CD14-positive monocyte (primary cell): Measurements from ENCODE around the gene LCP1. TPM values are rescaled to one million over a fixed set of nuclear protein-coding genes. Genes with fewer than 3 reads are reported as not detected.

ENCODE experiments used
- DNase-seq, 3 donors: peaks; one replicate each; pipeline ENCODE4 v3.0.0-alpha.2; 2011 to 2022
- H2AFZ ChIP-seq: 2 replicates; pipeline ENCODE4 v1.6.0; 2012; ENCODE audit warnings: mild to moderate bottlenecking, low read depth, low read length, inconsistent platforms; ENCODE audit not compliant: insufficient read depth, poor library complexity, severe bottlenecking
- H3K27ac ChIP-seq, 2 donors: 1 replicate in 1 of 2; 2 replicates in 1 of 2; pipeline ENCODE4 v1.5.1; 2012 to 2013; ENCODE audit warnings: low read length in 2 of 2, control low read depth in 1 of 2, inconsistent platforms in 1 of 2, low read depth in 1 of 2, mild to moderate bottlenecking in 1 of 2
- H3K27me3 ChIP-seq, 2 donors: one replicate each; pipeline versions ENCODE4 v1.6.0 to v1.6.1; 2011 to 2013; ENCODE audit warnings: low read length in 2 of 2; ENCODE audit not compliant: control insufficient read depth in 2 of 2, insufficient read depth in 2 of 2
- H3K36me3 ChIP-seq, 2 donors: replicated peaks in 1 of 2; 1 replicate in 1 of 2; 2 replicates in 1 of 2; pipeline versions ENCODE4 v1.5.1 to v1.6.1; 2012 to 2013; ENCODE audit warnings: low read length in 2 of 2, control low read depth in 1 of 2, inconsistent platforms in 1 of 2, mild to moderate bottlenecking in 1 of 2; ENCODE audit not compliant: insufficient read depth in 2 of 2, control insufficient read depth in 1 of 2
- H3K4me1 ChIP-seq, 2 donors: 1 replicate in 1 of 2; 2 replicates in 1 of 2; pipeline versions ENCODE4 v1.5.1 to v1.6.1; 2012 to 2013; ENCODE audit warnings: low read length in 2 of 2, control low read depth in 1 of 2, inconsistent platforms in 1 of 2, mild to moderate bottlenecking in 1 of 2, moderate library complexity in 1 of 2; ENCODE audit not compliant: insufficient read depth in 2 of 2, control insufficient read depth in 1 of 2
- H3K4me2 ChIP-seq: replicated peaks from 2 replicates; pipeline ENCODE3; 2012; ENCODE audit warnings: low read length, moderate library complexity, mild to moderate bottlenecking; ENCODE audit not compliant: poor library complexity, severe bottlenecking; ENCODE audit errors: extremely low read depth
- H3K4me3 ChIP-seq, 3 experiments: fragments of 200-600 bp in 1 of 3; sonication (generic) in 1 of 3; replicated peaks in 1 of 3; 1 replicate in 2 of 3; 2 replicates in 1 of 3; pipeline ENCODE4 v1.5.1; 2011 to 2013; ENCODE audit warnings: low read length in 3 of 3, mild to moderate bottlenecking in 3 of 3, control low read depth in 2 of 3, low read depth in 2 of 3, inconsistent platforms in 1 of 3, moderate library complexity in 1 of 3
- H3K79me2 ChIP-seq: 2 replicates; pipeline ENCODE4 v1.6.0; 2012; ENCODE audit warnings: mild to moderate bottlenecking, control low read depth, inconsistent platforms, low read length, moderate library complexity; ENCODE audit not compliant: insufficient read depth
- H3K9ac ChIP-seq: 2 replicates; pipeline ENCODE4 v1.6.0; 2017; ENCODE audit warnings: low read length, mild to moderate bottlenecking; ENCODE audit not compliant: insufficient read depth, poor library complexity, severe bottlenecking
- H3K9me3 ChIP-seq, 2 donors: replicated peaks in 1 of 2; 1 replicate in 1 of 2; 2 replicates in 1 of 2; pipeline versions ENCODE4 v1.5.1 to v1.6.1; 2012 to 2013; ENCODE audit warnings: low read length in 2 of 2, control low read depth in 1 of 2; ENCODE audit not compliant: control insufficient read depth in 1 of 2, insufficient read depth in 1 of 2
- H4K20me1 ChIP-seq: 2 replicates; pipeline ENCODE4 v1.6.0; 2012; ENCODE audit warnings: mild to moderate bottlenecking, low read length, control low read depth, moderate library complexity; ENCODE audit not compliant: insufficient read depth
- H3K27ac Mint-ChIP-seq, 7 donors: one replicate each; pipeline ENCODE4 v1.8.0; 2020; ENCODE audit warnings: mild to moderate bottlenecking in 7 of 7, mixed read lengths in 7 of 7, moderate library complexity in 6 of 7, inconsistent platforms in 2 of 7
- H3K27me3 Mint-ChIP-seq, 3 donors: one replicate each; pipeline ENCODE4 v1.8.0; 2021 to 2022; ENCODE audit warnings: low read depth in 3 of 3, mild to moderate bottlenecking in 3 of 3, mixed read lengths in 3 of 3, moderate library complexity in 3 of 3, inconsistent platforms in 1 of 3
- H3K36me3 Mint-ChIP-seq, 2 donors: one replicate each; pipeline ENCODE4 v1.8.0; 2020; ENCODE audit warnings: mixed read lengths in 2 of 2, inconsistent platforms in 1 of 2, mild to moderate bottlenecking in 1 of 2
- H3K4me1 Mint-ChIP-seq: one replicate; pipeline ENCODE4 v1.8.0; 2020; ENCODE audit warnings: mild to moderate bottlenecking, mixed read lengths
- H3K4me3 Mint-ChIP-seq, 2 donors: one replicate each; pipeline ENCODE4 v1.8.0; 2020; ENCODE audit warnings: mild to moderate bottlenecking in 2 of 2, mixed read lengths in 2 of 2, moderate library complexity in 1 of 2
- H3K9me3 Mint-ChIP-seq, 7 donors: one replicate each; pipeline ENCODE4 v1.8.0; 2020 to 2022; ENCODE audit warnings: mixed read lengths in 7 of 7, mild to moderate bottlenecking in 6 of 7, moderate library complexity in 6 of 7, inconsistent platforms in 2 of 7
- WGBS: methylation state at CpG from one replicate; pipeline ENCODE4 v1.1.5; 2013; ENCODE audit warnings: missing lambda C conversion rate; ENCODE audit not compliant: insufficient coverage; 5-methylcytosine and 5-hydroxymethylcytosine counted together
- intact Hi-C, 2 donors: fragments of 100-400 bp; cut with micrococcal nuclease; formaldehyde crosslinking; loops; one replicate each; pipeline versions ENCODE4 v1.15.0 to v1.15.1; 2023
- polyA plus RNA-seq, 3 donors: library from polyadenylated mRNA; depleted of rRNA in 1 of 3; unstranded in 2 of 3; stranded (reverse) in 1 of 3; fragments of 300-500 nt in 2 of 3; fragments of >200 nt in 1 of 3; fragmentation: Illumina TruSeq in 2 of 3; gene quantifications; 1 replicate in 2 of 3; 2 replicates in 1 of 3; pipeline ENCODE4 v1.2.3, GENCODE V29; 2012 to 2021
- TF ChIP-seq, protein P1 (sequence below): fragments of 200-600 bp; IDR thresholded peaks from one replicate; pipeline ENCODE4 v1.8.0; 2022; ENCODE audit warnings: antibody characterized with exemption, mild to moderate bottlenecking

The LCP1 gene
- polyA plus RNA-seq, 3 donors = 653 to 2,003 (median 1,636) TPM

- Mint-ChIP-seq H3K27me3 (peaks cover 0 to 3% (median 0%) of the 10 kb centered on the region in 3 donors), H3K9me3 (peaks cover 0 to 2% (median 0%) of the 10 kb centered on the region in 7 donors), H3K4me3 (peak overlapping the region; percentile 31 to 74), H3K36me3 (peaks cover 63 to 76% of the 10 kb centered on the region in 2 donors), H3K27ac (peak overlapping the region; percentile 96 to 99 (median 98)), H3K4me1 (peaks cover 99% of the 10 kb centered on the region)
- Histone ChIP-seq H2AFZ (no peak overlapping the region), H3K9me3 (no peaks in the 10 kb centered on the region), H3K9ac (no peak overlapping the region), H3K36me3 (peaks cover 27 to 37% of the 10 kb centered on the region in 2 donors), H3K79me2 (peaks cover 97% of the 10 kb centered on the region), H3K27me3 (no peaks in the 10 kb centered on the region), H3K27ac (peak overlapping the region; percentile 90 to 95), H4K20me1 (peaks cover 96% of the 10 kb centered on the region), H3K4me3 (peak overlapping the region in 1 of 3 experiments; percentile 98), H3K4me2 (peak overlapping the region; percentile 97), H3K4me1 (peaks cover 96 to 100% of the 10 kb centered on the region in 2 donors)
- 73% methylated on average over 6 of the region's 7 CpGs for WGBS
- DNase-seq = no peak
- intact Hi-C loops = loop anchor here in 1 of 2 donors (10.0 kb wide), 1 partner anchor 235 kb away; no protein-coding TSS in a partner anchor
- TF ChIP-seq, protein P1, sequence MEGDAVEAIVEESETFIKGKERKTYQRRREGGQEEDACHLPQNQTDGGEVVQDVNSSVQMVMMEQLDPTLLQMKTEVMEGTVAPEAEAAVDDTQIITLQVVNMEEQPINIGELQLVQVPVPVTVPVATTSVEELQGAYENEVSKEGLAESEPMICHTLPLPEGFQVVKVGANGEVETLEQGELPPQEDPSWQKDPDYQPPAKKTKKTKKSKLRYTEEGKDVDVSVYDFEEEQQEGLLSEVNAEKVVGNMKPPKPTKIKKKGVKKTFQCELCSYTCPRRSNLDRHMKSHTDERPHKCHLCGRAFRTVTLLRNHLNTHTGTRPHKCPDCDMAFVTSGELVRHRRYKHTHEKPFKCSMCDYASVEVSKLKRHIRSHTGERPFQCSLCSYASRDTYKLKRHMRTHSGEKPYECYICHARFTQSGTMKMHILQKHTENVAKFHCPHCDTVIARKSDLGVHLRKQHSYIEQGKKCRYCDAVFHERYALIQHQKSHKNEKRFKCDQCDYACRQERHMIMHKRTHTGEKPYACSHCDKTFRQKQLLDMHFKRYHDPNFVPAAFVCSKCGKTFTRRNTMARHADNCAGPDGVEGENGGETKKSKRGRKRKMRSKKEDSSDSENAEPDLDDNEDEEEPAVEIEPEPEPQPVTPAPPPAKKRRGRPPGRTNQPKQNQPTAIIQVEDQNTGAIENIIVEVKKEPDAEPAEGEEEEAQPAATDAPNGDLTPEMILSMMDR = no peak
Measured at GRCh38 chr13:46170268-46170667, 11.7 kb downstream of the LCP1 start.

DNA sequence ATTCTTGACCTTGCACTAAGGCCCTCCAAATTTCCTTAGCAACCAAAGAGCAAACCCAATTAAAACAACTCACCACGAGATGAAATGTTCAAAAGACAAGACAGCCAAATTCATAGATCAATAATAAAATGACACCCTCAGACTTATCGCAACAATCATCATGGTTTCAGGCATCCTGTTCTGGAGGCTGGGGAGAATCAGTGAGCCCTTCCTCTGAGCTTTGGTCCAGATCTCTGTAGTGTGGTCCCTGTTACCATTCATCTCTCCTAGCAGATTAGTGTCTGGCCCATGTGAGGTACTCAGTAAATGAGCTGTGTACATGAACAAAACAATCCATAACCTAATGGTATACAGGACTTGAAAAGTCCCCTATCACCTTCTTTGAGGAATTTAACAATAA lies 12.2 kb downstream of the LCP1 start:
- Histone ChIP-seq H4K20me1 (peaks cover 96% of the 10 kb centered on the region), H3K27me3 (no peaks in the 10 kb centered on the region), H3K79me2 (peaks cover 97% of the 10 kb centered on the region), H2AFZ (no peak overlapping the region), H3K9me3 (no peaks in the 10 kb centered on the region), H3K4me3 (peak overlapping the region in 1 of 3 experiments; percentile 98), H3K27ac (peak overlapping the region; percentile 90 to 95), H3K4me2 (peak overlapping the region; percentile 97), H3K9ac (no peak overlapping the region), H3K4me1 (peaks cover 96 to 100% of the 10 kb centered on the region in 2 donors), H3K36me3 (peaks cover 31 to 36% of the 10 kb centered on the region in 2 donors)
- DNase-seq = no peak
- H3K4me3 Mint-ChIP-seq = peak overlapping the region; percentile 48 to 68
- peaks cover 98% of the 10 kb centered on the region for H3K4me1 Mint-ChIP-seq
- 75% methylated on average over 2 of the region's 2 CpGs for WGBS
- H3K27ac Mint-ChIP-seq = peak overlapping the region; percentile 92 to 99 (median 98)
- H3K27me3 Mint-ChIP-seq = peaks cover 0 to 3% (median 0%) of the 10 kb centered on the region in 3 donors
- intact Hi-C loops = loop anchor here (2.0 to 10.0 kb wide), 6 partner anchors 13 to 235 kb away; partner anchors contain the start of genes LRRC63 (in 2 of the 2) and LCP1 (in 1 of the 2)
- peaks cover 0 to 2% (median 0%) of the 10 kb centered on the region in 7 donors for H3K9me3 Mint-ChIP-seq
- peaks cover 60 to 75% of the 10 kb centered on the region in 2 donors for H3K36me3 Mint-ChIP-seq
- TF ChIP-seq, protein P1 = no peak
